Sigmoid colon (tissue), 7 donors: ENCODE data around the gene SLC17A7. TPM values are rescaled to one million over a fixed set of nuclear protein-coding genes. Genes with fewer than 3 reads are reported as not detected.

Source experiments
- DNase-seq: peaks from one replicate; pipeline ENCODE4 v3.0.0-alpha.2; 2019
- H3K27ac ChIP-seq, 4 donors: fragments of 200-600 bp; sonication (generic); one replicate each; pipeline ENCODE4 v1.5.1; 2016 to 2019; ENCODE audit warnings: mild to moderate bottlenecking in 1 of 4
- H3K27me3 ChIP-seq, 3 donors: fragments of 200-600 bp; sonication (generic); one replicate each; pipeline ENCODE4 v1.5.1; 2019; ENCODE audit warnings: mild to moderate bottlenecking in 1 of 3
- H3K36me3 ChIP-seq, 4 donors: fragments of 200-600 bp; sonication (generic); one replicate each; pipeline ENCODE4 v1.5.1; 2016 to 2019
- H3K4me1 ChIP-seq, 4 donors: fragments of 200-600 bp; sonication (generic); one replicate each; pipeline ENCODE4 v1.5.1; 2017 to 2019
- H3K4me3 ChIP-seq, 4 donors: fragments of 200-600 bp; sonication (generic); one replicate each; pipeline ENCODE4 v1.5.1; 2017 to 2019; ENCODE audit warnings: mild to moderate bottlenecking in 2 of 4, moderate library complexity in 1 of 4
- H3K9me3 ChIP-seq, 4 donors: fragments of 200-600 bp in 3 of 4; sonication (generic) in 3 of 4; one replicate each; pipeline versions ENCODE4 v1.5.1 to v1.6.1; 2013 to 2019
- CTCF ChIP-seq, 4 experiments: fragments of 450-650 bp in 3 of 4; fragments of 200-600 bp in 1 of 4; IDR thresholded peaks; one replicate each; pipeline ENCODE4 v1.5.1; 2016 to 2019; ENCODE audit warnings: antibody characterized with exemption in 4 of 4, mild to moderate bottlenecking in 3 of 4, moderate library complexity in 2 of 4
- EP300 ChIP-seq, 4 donors: sonication (generic); formaldehyde crosslinking; IDR thresholded peaks; one replicate each; pipeline ENCODE4 v1.6.1; 2017; ENCODE audit warnings: antibody characterized with exemption in 4 of 4
- POLR2A ChIP-seq, 2 donors: fragments of 450-650 bp; IDR thresholded peaks; one replicate each; pipeline ENCODE4 v1.6.1; 2016; ENCODE audit warnings: antibody characterized with exemption in 2 of 2, mild to moderate bottlenecking in 2 of 2, moderate library complexity in 2 of 2
- POLR2AphosphoS5 ChIP-seq, 4 donors: sonication (generic); formaldehyde crosslinking; IDR thresholded peaks; one replicate each; pipeline ENCODE4 v1.6.1; 2017; ENCODE audit warnings: antibody characterized with exemption in 4 of 4
- WGBS, 2 donors: extraction: QIAGEN DNeasy Blood & Tissue Kit; methylation state at CpG; one replicate each; pipeline ENCODE4 v1.1.7; 2013; 5-methylcytosine and 5-hydroxymethylcytosine counted together
- intact Hi-C: fragments of 100-400 bp; cut with DNase I; formaldehyde crosslinking; loops from one replicate; pipeline ENCODE4 v1.15.1; 2023
- polyA plus RNA-seq, 3 donors: library from polyadenylated mRNA; stranded (reverse); fragments of 200-250 nt; gene quantifications; one replicate each; pipeline ENCODE4 v1.2.3, GENCODE V29; 2013
- total RNA-seq, 4 donors: library from RNA; depleted of rRNA; stranded (reverse); fragments of >200 nt; gene quantifications; one replicate each; pipeline ENCODE4 v1.1.0, GENCODE V29; 2016
- donor health status: healthy with polysubstance abuse.
- donor health status: Bipolar disorder and iron deficiency.
- donor health status: healthy.

The SLC17A7 gene
- total and polyA plus RNA-seq, 7 donors = 0.23 to 1.8 (median 0.62) TPM; not detected in 1

- H3K36me3 ChIP-seq = peaks cover 0 to 35% (median 0%) of the 10 kb centered on the region in 4 donors
- no peaks in the 10 kb centered on the region for H3K27me3 ChIP-seq
- TF ChIP-seq POLR2AphosphoS5 (IDR thresholded peaks at IDR 0.05) = no peak
- no peak for TF ChIP-seq CTCF (IDR thresholded peaks at IDR 0.05)
- WGBS, 2 donors = 54 to 82% methylated on average over 25 of the region's 25 CpGs
- H3K9me3 ChIP-seq = no peaks in the 10 kb centered on the region
- no peak for DNase-seq
- H3K27ac ChIP-seq = peak overlapping the region in 1 of 4 donors; percentile 73
- intact Hi-C loops = loop anchor here (10.0 kb wide), 1 partner anchor 835 kb away; the partner anchor contains the start of gene DBP
- peaks cover 0 to 12% (median 8%) of the 10 kb centered on the region in 4 donors for H3K4me1 ChIP-seq
- no peak overlapping the region for H3K4me3 ChIP-seq
Measured at GRCh38 chr19:49469828-49470614, 28.7 kb upstream of the SLC17A7 start.

- no peak overlapping the region for H3K4me3 ChIP-seq
- intact Hi-C loops = no loop called here
- H3K27me3 ChIP-seq = no peaks in the 10 kb centered on the region
- H3K36me3 ChIP-seq = peaks cover 0 to 44% (median 0%) of the 10 kb centered on the region in 4 donors
- 48 to 61% methylated on average over 15 of the region's 15 CpGs for WGBS, 2 donors
- H3K4me1 ChIP-seq = peaks cover 0 to 7% (median 5%) of the 10 kb centered on the region in 4 donors
- TF ChIP-seq POLR2A (IDR thresholded peaks at IDR 0.05) (no peak), CTCF (IDR thresholded peaks at IDR 0.05) (no peak), EP300 (IDR thresholded peaks at IDR 0.05) (no peak), POLR2AphosphoS5 (IDR thresholded peaks at IDR 0.05) (no peak)
- peak overlapping the region; percentile 23 to 73 (median 40) for H3K27ac ChIP-seq
- peak; percentile 91 for DNase-seq
- H3K9me3 ChIP-seq = no peaks in the 10 kb centered on the region
Measured at GRCh38 chr19:49468746-49469447, 27.6 kb upstream of the SLC17A7 start.

- Histone ChIP-seq H3K27me3 (no peaks in the 10 kb centered on the region), H3K27ac (peak overlapping the region; percentile 23 to 73 (median 40)), H3K4me1 (no peaks in the 10 kb centered on the region), H3K9me3 (no peaks in the 10 kb centered on the region), H3K4me3 (no peak overlapping the region), H3K36me3 (peaks cover 0 to 46% (median 0%) of the 10 kb centered on the region in 4 donors)
- intact Hi-C loops = no loop called here
- TF ChIP-seq POLR2A (IDR thresholded peaks at IDR 0.05) (no peak), POLR2AphosphoS5 (IDR thresholded peaks at IDR 0.05) (no peak), CTCF (IDR thresholded peaks at IDR 0.05) (no peak), EP300 (IDR thresholded peaks at IDR 0.05) (no peak)
- no peak for DNase-seq
- 86 to 93% methylated on average over 19 of the region's 19 CpGs for WGBS, 2 donors
Measured at GRCh38 chr19:49468199-49468598, 26.9 kb upstream of the SLC17A7 start.

DNA sequence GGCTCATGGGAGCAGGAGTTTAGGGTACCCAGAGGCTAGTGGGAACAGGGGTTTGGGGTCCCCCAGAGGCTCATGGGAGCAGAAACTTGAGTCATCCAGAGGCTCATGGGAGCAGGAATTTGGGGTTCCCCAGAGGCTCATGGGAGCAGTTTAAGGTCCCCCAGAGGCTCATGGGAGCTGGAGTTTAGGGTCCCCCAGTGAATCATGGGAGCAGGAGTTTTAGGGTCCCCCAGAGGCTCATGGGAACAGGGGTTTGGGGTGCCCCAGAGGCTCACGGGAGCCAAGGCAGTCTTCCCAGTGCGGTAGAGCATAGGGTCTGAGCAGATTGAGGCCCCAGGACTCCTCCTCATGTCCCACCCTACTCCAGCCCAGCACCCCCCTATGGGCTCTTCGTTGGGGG, 24.0 kb upstream of the SLC17A7 start:
- no peak overlapping the region for H3K4me3 ChIP-seq
- no peaks in the 10 kb centered on the region for H3K9me3 ChIP-seq
- H3K27ac ChIP-seq = no peak overlapping the region
- 94 to 95% methylated on average over 3 of the region's 3 CpGs for WGBS, 2 donors
- no peak for TF ChIP-seq POLR2AphosphoS5 (IDR thresholded peaks at IDR 0.05)
- TF ChIP-seq POLR2A (IDR thresholded peaks at IDR 0.05) = no peak
- no peak for TF ChIP-seq EP300 (IDR thresholded peaks at IDR 0.05)
- TF ChIP-seq CTCF (IDR thresholded peaks at IDR 0.05) = no peak
- intact Hi-C loops = no loop called here
- H3K27me3 ChIP-seq = no peaks in the 10 kb centered on the region
- no peaks in the 10 kb centered on the region for H3K4me1 ChIP-seq
- DNase-seq = no peak
- peaks cover 0 to 62% (median 0%) of the 10 kb centered on the region in 4 donors for H3K36me3 ChIP-seq
